K562 (cell line): ENCODE data around the gene GATAD2B. TPM values are rescaled to one million over a fixed set of nuclear protein-coding genes. Genes with fewer than 3 reads are reported as not detected.
"Not testable (repeated sequence)": the region's sequence is repeated elsewhere in the genome, so short reads cannot be mapped to it uniquely, and the experiment has no call there.

Experiments
- ATAC-seq: fragments of 200-7000 bp; cut with Tn5 transposase; 3 replicates; pipeline ENCODE4 v1.9.1; 2020; ENCODE audit warnings: moderate library complexity
- BruUV-seq: library from RNA; stranded (reverse); fragments of 400-500 nt; replicated peaks from 2 replicates; lab custom pipeline; 2021; lab: Mats Ljungman, UMichigan
- CTCF ChIA-PET: fragments of 300-600 bp; formaldehyde crosslinking; extraction: SDS; loops from one replicate; lab custom pipeline; 2021; ENCODE audit warnings: low intra/inter-chr PET ratio; lab: Yijun Ruan, JAX
- POLR2A ChIA-PET: fragments of 300-600, 350-650 bp; sonication (Branson Sonifier 250); formaldehyde crosslinking; extraction: SDS; loops from one replicate; lab custom pipeline; 2021; ENCODE audit warnings: antibody characterized with exemption, inconsistent platforms; lab: Yijun Ruan, JAX
- DNase-seq, 4 experiments: peaks; one replicate each; pipeline versions ENCODE4 v3.0.0 to v3.0.0-alpha.2; 2011 to 2018; ENCODE audit warnings: low spot score in 3 of 4, mixed read lengths in 3 of 4; ENCODE audit errors: extremely low read depth in 1 of 4
- FAIRE-seq: peaks from 2 replicates; lab custom pipeline; 2011; peaks lifted over from hg19 to GRCh38; lab: Jason Lieb, UNC
- H2AFZ ChIP-seq: 2 replicates; pipeline ENCODE4 v1.6.0; 2011; ENCODE audit warnings: low read depth, low read length, control low read depth, inconsistent platforms
- H3K27ac ChIP-seq: fragments of 200-600 bp; 3 replicates; pipeline ENCODE4 v1.8.0; 2011; ENCODE audit warnings: low read depth, mild to moderate bottlenecking, control low read depth, inconsistent platforms, low read length, moderate library complexity, mixed read lengths; ENCODE audit errors: extremely low read depth
- H3K27me3 ChIP-seq, 2 experiments: fragments of 300-600 bp in 1 of 2; 2 replicates in 1 of 2; 3 replicates in 1 of 2; pipeline versions ENCODE4 v1.6.0 to v1.8.0; 2011; ENCODE audit warnings: inconsistent platforms in 2 of 2, low read length in 2 of 2, mild to moderate bottlenecking in 1 of 2, mixed read lengths in 1 of 2, moderate library complexity in 1 of 2; ENCODE audit not compliant: control insufficient read depth in 2 of 2, insufficient read depth in 2 of 2
- H3K36me3 ChIP-seq: fragments of 300-600 bp; 3 replicates; pipeline ENCODE4 v1.8.0; 2011; ENCODE audit warnings: mild to moderate bottlenecking, low read length, inconsistent platforms; ENCODE audit not compliant: control insufficient read depth, insufficient read depth
- H3K4me1 ChIP-seq, 2 experiments: fragments of 200-600 bp in 1 of 2; replicated peaks in 1 of 2; 2 replicates in 1 of 2; 3 replicates in 1 of 2; pipeline versions ENCODE4 v1.5.1 to v1.8.0; 2011; ENCODE audit warnings: inconsistent platforms in 2 of 2, low read length in 2 of 2, mild to moderate bottlenecking in 1 of 2, mixed read lengths in 1 of 2, moderate library complexity in 1 of 2; ENCODE audit not compliant: control insufficient read depth in 2 of 2, insufficient read depth in 2 of 2
- H3K4me2 ChIP-seq: 2 replicates; pipeline ENCODE4 v1.6.1; 2011; ENCODE audit warnings: low read length, control low read depth, inconsistent platforms, mixed read lengths; ENCODE audit not compliant: insufficient read depth
- H3K4me3 ChIP-seq: fragments of 200-600 bp; sonication (generic), shearing (Covaris generic); 2 replicates; pipeline ENCODE4 v1.5.1; 2016; ENCODE audit warnings: control low read depth, inconsistent platforms
- H3K79me2 ChIP-seq: fragments of 200-600 bp; 3 replicates; pipeline ENCODE4 v1.8.0; 2011; ENCODE audit warnings: low read length, inconsistent platforms; ENCODE audit not compliant: control insufficient read depth, insufficient read depth
- H3K9ac ChIP-seq, 2 experiments: 2 replicates each; pipeline versions ENCODE4 v1.6.0 to v1.6.1; 2011; ENCODE audit warnings: low read depth in 2 of 2, low read length in 2 of 2, control low read depth in 1 of 2, inconsistent platforms in 1 of 2, mild to moderate bottlenecking in 1 of 2, mixed read lengths in 1 of 2; ENCODE audit not compliant: insufficient read depth in 1 of 2
- H3K9me1 ChIP-seq: one replicate; pipeline ENCODE4 v1.6.0; 2011; ENCODE audit warnings: inconsistent platforms, mild to moderate bottlenecking, low read length, moderate library complexity; ENCODE audit not compliant: control insufficient read depth, insufficient read depth
- H3K9me3 ChIP-seq: replicated peaks from 2 replicates; pipeline ENCODE4 v1.5.1; 2011; ENCODE audit warnings: low read depth, low read length, inconsistent platforms; ENCODE audit not compliant: control insufficient read depth, insufficient read depth
- H4K20me1 ChIP-seq: replicated peaks from 2 replicates; pipeline ENCODE4 v1.6.1; 2011; ENCODE audit warnings: low read length, inconsistent platforms, mixed read lengths; ENCODE audit not compliant: control insufficient read depth, insufficient read depth
- HMBOX1 ChIP-seq: sonication (generic); IDR thresholded peaks from 2 replicates; pipeline ENCODE4 v1.6.1; 2016
- NUFIP1 ChIP-seq: fragments of 450-650 bp; IDR thresholded peaks from 2 replicates; pipeline ENCODE4 v1.6.1; 2018; ENCODE audit not compliant: partially characterized antibody
- TEAD4 ChIP-seq, 2 experiments: sonication (generic) in 1 of 2; formaldehyde crosslinking in 1 of 2; IDR thresholded peaks; 2 replicates each; pipeline versions ENCODE4 v1.6.1 to v1.8.0; 2012 to 2022; ENCODE audit warnings: borderline replicate concordance in 1 of 2, inconsistent platforms in 1 of 2, low read length in 1 of 2, mild to moderate bottlenecking in 1 of 2, missing genetic modification reagents in 1 of 2
- ZNF707 ChIP-seq: fragments of 250-450 bp; sonication (Bioruptor Pico); conservative IDR thresholded peaks from 2 replicates; pipeline ENCODE4 v1.8.0; 2022; ENCODE audit warnings: inconsistent platforms, mild to moderate bottlenecking, moderate library complexity
- WGBS: fragments of 100-300 bp; shearing (Covaris generic); methylation state at CpG from one replicate; pipeline ENCODE4 v1.1.6; 2016; ENCODE audit warnings: low coverage, mixed read lengths; ENCODE audit not compliant: insufficient coverage; ENCODE audit errors: missing lambda C conversion rate; 5-methylcytosine and 5-hydroxymethylcytosine counted together
- in situ Hi-C: fragments of 300-500 bp; cut with MboI; formaldehyde crosslinking; loops from 4 replicates; pipeline ENCODE4 v1.15.0; 2018; ENCODE audit warnings: inconsistent platforms, mixed read lengths
- intact Hi-C: fragments of 100-400 bp; cut with micrococcal nuclease; formaldehyde crosslinking; loops from 2 replicates; pipeline ENCODE4 v1.14.2; 2022
- polyA plus RNA-seq, 8 experiments: library from polyadenylated mRNA; depleted of rRNA in 4 of 8; stranded (reverse) in 5 of 8; unstranded in 3 of 8; fragments of >200 nt; fragmentation: Nextera tagmentation in 2 of 8; fragmentation: Illumina TruSeq in 1 of 8; extraction: Ambion mirVana in 2 of 8; extraction: Trizol in 1 of 8; gene quantifications; 2 replicates each; pipeline versions ENCODE4 v1.2.1 to v1.2.3, GENCODE V29; 2011 to 2014; ENCODE audit warnings: inconsistent platforms in 1 of 8, missing spikeins in 1 of 8
- total RNA-seq, 7 experiments: library from RNA; depleted of rRNA in 6 of 7; stranded (reverse); fragments of >200 nt in 6 of 7; fragmentation: Illumina TruSeq in 2 of 7; extraction: Trizol in 2 of 7; gene quantifications; 2 replicates each; pipeline versions ENCODE4 v1.2.1 to v1.2.3, GENCODE V29; 2011 to 2021; ENCODE audit warnings: low replicate concordance in 1 of 7

Gene GATAD2B
- total and polyA plus RNA-seq, 9 of the 15 experiments (the other 6 are each of a cell fraction or from before 2014, with no cell fraction given), result 1.5 to 40.2 (median 4.9) TPM

DNA sequence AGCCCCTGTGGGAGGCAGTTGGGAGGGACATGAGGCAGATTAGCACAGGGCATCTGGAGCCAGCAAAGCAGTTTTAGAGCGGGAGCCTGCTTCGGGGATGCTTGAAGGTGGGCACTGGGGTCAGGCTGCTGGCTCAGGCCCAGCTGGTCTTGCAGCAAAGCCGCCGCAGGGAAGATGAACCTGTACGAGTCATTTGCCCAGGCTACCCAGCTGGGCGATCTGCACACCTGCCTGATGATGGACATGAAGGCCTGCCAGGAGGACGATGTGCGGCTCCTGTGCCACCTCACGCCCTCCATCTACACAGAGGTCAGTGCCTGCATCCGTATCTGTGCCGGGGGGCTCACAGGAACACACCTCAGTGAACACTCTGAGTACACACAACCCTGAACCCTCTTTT, 155.3 kb downstream of the GATAD2B start:
- Histone ChIP-seq H2AFZ (no peak overlapping the region), H3K27ac (no peak overlapping the region), H4K20me1 (no peaks in the 10 kb centered on the region), H3K27me3 (no peaks in the 10 kb centered on the region), H3K4me2 (no peak overlapping the region), H3K4me3 (no peak overlapping the region), H3K36me3 (peaks cover 71% of the 10 kb centered on the region), H3K9me1 (peaks cover 4% of the 10 kb centered on the region), H3K4me1 (peaks cover 0 to 8% of the 10 kb centered on the region in 2 experiments; a peak in 2 of 5 replicates), H3K9ac (peak overlapping the region in 1 of 2 experiments; percentile 43; a peak in 2 of 4 replicates), H3K79me2 (no peaks in the 10 kb centered on the region), H3K9me3 (no peaks in the 10 kb centered on the region)
- FAIRE-seq, result no peak
- intact Hi-C loops (loop anchor here (10.0 kb wide), 1 partner anchor 413 kb away; the partner anchor contains the start of gene S100A9), in situ Hi-C loops (loop anchor here (5.0 kb wide), 1 partner anchor 250 kb away; no protein-coding TSS in a partner anchor)
- POLR2A ChIA-PET, result interaction anchor here (1.3 kb wide), 1 partner anchor 13 kb away, joined by 6 read pairs; no protein-coding TSS in a partner anchor
- 84% methylated on average over 11 of the region's 11 CpGs for WGBS
- DNase-seq, result no peak
- ATAC-seq, result no peak
- CTCF ChIA-PET, result no interaction called here
- TF ChIP-seq TEAD4 (IDR thresholded peaks at IDR 0.05; ENCODE audit: low read length) (no peak), TEAD4 (CRISPR knock-in tag; IDR thresholded peaks at IDR 0.05; ENCODE audit: borderline replicate concordance) (no peak), HMBOX1 (no peak), NUFIP1 (no peak), ZNF707 (CRISPR knock-in tag) (no peak)
- BruUV-seq, result no TSS peak

- H3K4me3 ChIP-seq, H3K9ac ChIP-seq, CTCF ChIA-PET, H3K9me1 ChIP-seq, ATAC-seq, H3K4me1 ChIP-seq, H4K20me1 ChIP-seq, H3K27me3 ChIP-seq, H3K79me2 ChIP-seq, H3K9me3 ChIP-seq, H2AFZ ChIP-seq, BruUV-seq, DNase-seq, H3K4me2 ChIP-seq, H3K27ac ChIP-seq, FAIRE-seq: not testable (repeated sequence)
- in situ Hi-C loops (loop anchor here (5.0 kb wide), 1 partner anchor 249 kb away; no protein-coding TSS in a partner anchor), intact Hi-C loops (loop anchor here (10.0 kb wide), 1 partner anchor 412 kb away; the partner anchor contains the start of gene S100A9)
- POLR2A ChIA-PET, result interaction anchor here (0.6 kb wide), 1 partner anchor 115 kb away, joined by 3 read pairs; no protein-coding TSS in a partner anchor
- H3K36me3 ChIP-seq, result peaks cover 70% of the 10 kb centered on the region
- 92% methylated on average over 10 of the region's 10 CpGs for WGBS
Measured at GRCh38 chr1:153766663-153767062, 156.1 kb downstream of the GATAD2B start.
